K562 (cell line): ENCODE measurements around the gene DLGAP3. TPM values are rescaled to one million over a fixed set of nuclear protein-coding genes. Genes with fewer than 3 reads are reported as not detected.

Source experiments
- CBX3 ChIP-seq, 2 experiments: IDR thresholded peaks; 1 replicate in 1 of 2; 2 replicates in 1 of 2; pipeline ENCODE4 v1.6.1; 2012; ENCODE audit warnings: inconsistent platforms in 2 of 2, low read length in 2 of 2, borderline replicate concordance in 1 of 2, control low read depth in 1 of 2
- CHD1 ChIP-seq: fragments of 200-600 bp; sonication (generic); IDR thresholded peaks from one replicate; pipeline ENCODE4 v1.6.1; 2012; ENCODE audit warnings: mild to moderate bottlenecking, moderate library complexity, low read length, inconsistent platforms
- CHD4 ChIP-seq: fragments of 200-600 bp; sonication (generic); IDR thresholded peaks from 3 replicates; pipeline ENCODE4 v1.6.1; 2012; ENCODE audit warnings: low read depth, mild to moderate bottlenecking, mixed read lengths, low read length, inconsistent platforms; ENCODE audit not compliant: insufficient read depth, insufficient replicate concordance, poor library complexity, severe bottlenecking
- FOXA3 ChIP-seq, 2 experiments: fragments of 450-650 bp in 1 of 2; sonication (generic) in 1 of 2; formaldehyde crosslinking; IDR thresholded peaks in 1 of 2; conservative IDR thresholded peaks in 1 of 2; 2 replicates each; pipeline versions ENCODE4 v1.4.0 to v1.8.0; 2020 to 2022; ENCODE audit warnings: mild to moderate bottlenecking in 2 of 2, missing genetic modification reagents in 1 of 2
- GTF3C2 ChIP-seq: IDR thresholded peaks from 3 replicates; pipeline ENCODE4 v1.6.1; 2011; ENCODE audit warnings: borderline replicate concordance, mild to moderate bottlenecking, moderate library complexity; ENCODE audit not compliant: insufficient read length; ENCODE audit errors: extremely low read depth
- HEY1 ChIP-seq: fragments of 250-450 bp; sonication (Bioruptor Pico); IDR thresholded peaks from 2 replicates; pipeline ENCODE4 v1.5.0; 2020; ENCODE audit warnings: mild to moderate bottlenecking, moderate library complexity, borderline replicate concordance
- HMG20B ChIP-seq: fragments of 250-450 bp; sonication (Bioruptor Pico); IDR thresholded peaks from 2 replicates; pipeline ENCODE4 v1.5.0; 2021; ENCODE audit warnings: mild to moderate bottlenecking
- KLF13 ChIP-seq: fragments of 450-650 bp; IDR thresholded peaks from 2 replicates; pipeline ENCODE4 v1.6.1; 2016; ENCODE audit warnings: missing genetic modification characterization, low read depth, mild to moderate bottlenecking, missing compliant biosample characterization, moderate library complexity, borderline replicate concordance
- MTA2 ChIP-seq: fragments of 450-650 bp; IDR thresholded peaks from 2 replicates; pipeline ENCODE4 v1.6.1; 2016; ENCODE audit warnings: low read depth
- NCOA2 ChIP-seq, 2 experiments: fragments of 450-650 bp; IDR thresholded peaks; 2 replicates each; pipeline ENCODE4 v1.6.1; 2018; ENCODE audit warnings: mild to moderate bottlenecking in 2 of 2, moderate library complexity in 1 of 2; ENCODE audit not compliant: partially characterized antibody in 2 of 2
- SAFB ChIP-seq: fragments of 200-400 bp; formaldehyde crosslinking; IDR thresholded peaks from 2 replicates; pipeline ENCODE4 v1.6.1; 2017; ENCODE audit warnings: low read depth, low read length, borderline replicate concordance
- SRSF7 ChIP-seq: fragments of 200-400 bp; formaldehyde crosslinking; optimal IDR thresholded peaks from 2 replicates; pipeline ENCODE3; 2017; ENCODE audit warnings: mild to moderate bottlenecking, low read depth, low read length
- ZNF518B ChIP-seq: fragments of 250-450 bp; sonication (Bioruptor Pico); IDR thresholded peaks from 2 replicates; pipeline ENCODE4 v1.5.0; 2021; ENCODE audit warnings: mild to moderate bottlenecking, moderate library complexity
- polyA plus RNA-seq, 8 experiments: library from polyadenylated mRNA; depleted of rRNA in 4 of 8; stranded (reverse) in 5 of 8; unstranded in 3 of 8; fragments of >200 nt; fragmentation: Nextera tagmentation in 2 of 8; fragmentation: Illumina TruSeq in 1 of 8; extraction: Ambion mirVana in 2 of 8; extraction: Trizol in 1 of 8; gene quantifications; 2 replicates each; pipeline versions ENCODE4 v1.2.1 to v1.2.3, GENCODE V29; 2011 to 2014; ENCODE audit warnings: inconsistent platforms in 1 of 8, missing spikeins in 1 of 8
- total RNA-seq, 7 experiments: library from RNA; depleted of rRNA in 6 of 7; stranded (reverse); fragments of >200 nt in 6 of 7; fragmentation: Illumina TruSeq in 2 of 7; extraction: Trizol in 2 of 7; gene quantifications; 2 replicates each; pipeline versions ENCODE4 v1.2.1 to v1.2.3, GENCODE V29; 2011 to 2021; ENCODE audit warnings: low replicate concordance in 1 of 7
- TF ChIP-seq, protein P1 (sequence below): conservative IDR thresholded peaks from 2 replicates; pipeline ENCODE4 v1.6.1; 2011; ENCODE audit warnings: low read depth, mild to moderate bottlenecking, low read length; ENCODE audit not compliant: control insufficient read depth
- TF ChIP-seq, protein P2 (sequence below): fragments of 250-450 bp; sonication (Bioruptor Pico); IDR thresholded peaks from 2 replicates; pipeline ENCODE4 v1.5.0; 2021

The DLGAP3 gene
- total and polyA plus RNA-seq, 9 of the 15 experiments (the other 6 are each of a cell fraction or from before 2014, with no cell fraction given) = 0.01 to 0.16 (median 0.07) TPM; not detected in 6

GRCh38 chr1:34859446-34860200 is 69.8 kb downstream of the DLGAP3 start, which contains the start of gene SMIM12 (continued):
- TF ChIP-seq, protein P1, sequence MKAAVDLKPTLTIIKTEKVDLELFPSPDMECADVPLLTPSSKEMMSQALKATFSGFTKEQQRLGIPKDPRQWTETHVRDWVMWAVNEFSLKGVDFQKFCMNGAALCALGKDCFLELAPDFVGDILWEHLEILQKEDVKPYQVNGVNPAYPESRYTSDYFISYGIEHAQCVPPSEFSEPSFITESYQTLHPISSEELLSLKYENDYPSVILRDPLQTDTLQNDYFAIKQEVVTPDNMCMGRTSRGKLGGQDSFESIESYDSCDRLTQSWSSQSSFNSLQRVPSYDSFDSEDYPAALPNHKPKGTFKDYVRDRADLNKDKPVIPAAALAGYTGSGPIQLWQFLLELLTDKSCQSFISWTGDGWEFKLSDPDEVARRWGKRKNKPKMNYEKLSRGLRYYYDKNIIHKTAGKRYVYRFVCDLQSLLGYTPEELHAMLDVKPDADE = no peak; the same call in none of the 2 replicates
- peak; percentile 46; the same call in 1 of the 2 replicates for TF ChIP-seq MTA2
- peak; percentile 88 for TF ChIP-seq SAFB
- TF ChIP-seq, protein P2, sequence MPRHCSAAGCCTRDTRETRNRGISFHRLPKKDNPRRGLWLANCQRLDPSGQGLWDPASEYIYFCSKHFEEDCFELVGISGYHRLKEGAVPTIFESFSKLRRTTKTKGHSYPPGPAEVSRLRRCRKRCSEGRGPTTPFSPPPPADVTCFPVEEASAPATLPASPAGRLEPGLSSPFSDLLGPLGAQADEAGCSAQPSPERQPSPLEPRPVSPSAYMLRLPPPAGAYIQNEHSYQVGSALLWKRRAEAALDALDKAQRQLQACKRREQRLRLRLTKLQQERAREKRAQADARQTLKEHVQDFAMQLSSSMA (CRISPR knock-in tag) = no peak; the same call in 1 of the 2 replicates
- TF ChIP-seq CBX3 (IDR thresholded peaks at IDR 0.05; ENCODE audit: borderline replicate concordance in 1 of 2, low read length in 2 of 2) = peak in 1 of 2 experiments; percentile 98; a peak in 2 of 3 replicates
- no peak for TF ChIP-seq NCOA2 (IDR thresholded peaks at IDR 0.05; ENCODE audit: partially characterized antibody in 2 of 2)
- no peak for TF ChIP-seq GTF3C2
- no peak for TF ChIP-seq HMG20B (CRISPR knock-in tag)
- no peak for TF ChIP-seq KLF13 (tag)
- no peak for TF ChIP-seq ZNF518B (CRISPR knock-in tag)
- TF ChIP-seq HEY1 = no peak
- no peak for TF ChIP-seq CHD4
- peak in 1 of 2 experiments; percentile 91; a peak in 2 of 4 replicates for TF ChIP-seq FOXA3 (CRISPR knock-in tag; conservative IDR thresholded peaks at IDR 0.05 in 1 of 2, IDR thresholded peaks at IDR 0.05 in 1 of 2)
- no peak for TF ChIP-seq SRSF7
- no peak for TF ChIP-seq CHD1
